Testis (tissue), 3 donors: Measurements from ENCODE around the gene GTF2H2. TPM values are rescaled to one million over a fixed set of nuclear protein-coding genes. Genes with fewer than 3 reads are reported as not detected.
"Not testable (repeated sequence)": the region's sequence is repeated elsewhere in the genome, so short reads cannot be mapped to it uniquely, and the experiment has no call there.

ENCODE experiments used
- DNase-seq: peaks from one replicate; pipeline ENCODE4 v3.0.0-alpha.2; 2019
- H3K27ac ChIP-seq, 2 donors: fragments of 200-600 bp; sonication (generic); one replicate each; pipeline ENCODE4 v1.5.1; 2019
- H3K27me3 ChIP-seq: fragments of 200-600 bp; sonication (generic); one replicate; pipeline ENCODE4 v1.5.1; 2019
- H3K36me3 ChIP-seq: fragments of 200-600 bp; sonication (generic); one replicate; pipeline ENCODE4 v1.5.1; 2017; ENCODE audit warnings: low read depth; ENCODE audit errors: missing control alignments
- H3K4me1 ChIP-seq: fragments of 200-600 bp; sonication (generic); one replicate; pipeline ENCODE4 v1.5.1; 2019
- H3K4me3 ChIP-seq, 2 donors: fragments of 200-600 bp; sonication (generic); one replicate each; pipeline ENCODE4 v1.5.1; 2017 to 2019
- H3K9me3 ChIP-seq: fragments of 200-600 bp; sonication (generic); one replicate; pipeline ENCODE4 v1.5.1; 2017
- POLR2A ChIP-seq: fragments of 450-650 bp; IDR thresholded peaks from one replicate; pipeline ENCODE4 v1.6.1; 2017; ENCODE audit warnings: antibody characterized with exemption, mild to moderate bottlenecking, moderate library complexity
- WGBS, 2 donors: methylation state at CpG; one replicate each; pipeline ENCODE4 v1.1.5; 2018; 5-methylcytosine and 5-hydroxymethylcytosine counted together
- intact Hi-C: fragments of 100-400 bp; cut with DNase I; formaldehyde crosslinking; loops from one replicate; pipeline ENCODE4 v1.15.1; 2023; ENCODE audit warnings: low total_unique reads
- polyA plus RNA-seq: library from polyadenylated mRNA; stranded (reverse); fragments of 350-450 nt; fragmentation: Illumina TruSeq; extraction: RNeasy Lipid Tissue Mini Kit (QIAGEN cat#74804); gene quantifications from one replicate; pipeline ENCODE4 v1.2.3, GENCODE V29; 2014; ENCODE audit warnings: low read depth, low replicate concordance; ENCODE audit not compliant: insufficient read depth
- total RNA-seq, 2 donors: library from RNA; depleted of rRNA; stranded (reverse); fragments of >200 nt; gene quantifications; one replicate each; pipeline ENCODE4 v1.2.3, GENCODE V29; 2016
- TF ChIP-seq, protein P1 (sequence below), 3 experiments: fragments of 450-650 bp in 2 of 3; fragments of 200-600 bp in 1 of 3; sonication (generic) in 1 of 3; IDR thresholded peaks; one replicate each; pipeline ENCODE4 v1.5.1; 2016 to 2019; ENCODE audit warnings: antibody characterized with exemption in 3 of 3, mild to moderate bottlenecking in 2 of 3, moderate library complexity in 1 of 3

GTF2H2 gene
- total and polyA plus RNA-seq, 3 donors from 2014 or later: 14.2 to 53.6 (median 19.8) TPM

GRCh38 chr5:71014176-71014575, 53.3 kb downstream of the GTF2H2 start:
- TF ChIP-seq, protein P1, sequence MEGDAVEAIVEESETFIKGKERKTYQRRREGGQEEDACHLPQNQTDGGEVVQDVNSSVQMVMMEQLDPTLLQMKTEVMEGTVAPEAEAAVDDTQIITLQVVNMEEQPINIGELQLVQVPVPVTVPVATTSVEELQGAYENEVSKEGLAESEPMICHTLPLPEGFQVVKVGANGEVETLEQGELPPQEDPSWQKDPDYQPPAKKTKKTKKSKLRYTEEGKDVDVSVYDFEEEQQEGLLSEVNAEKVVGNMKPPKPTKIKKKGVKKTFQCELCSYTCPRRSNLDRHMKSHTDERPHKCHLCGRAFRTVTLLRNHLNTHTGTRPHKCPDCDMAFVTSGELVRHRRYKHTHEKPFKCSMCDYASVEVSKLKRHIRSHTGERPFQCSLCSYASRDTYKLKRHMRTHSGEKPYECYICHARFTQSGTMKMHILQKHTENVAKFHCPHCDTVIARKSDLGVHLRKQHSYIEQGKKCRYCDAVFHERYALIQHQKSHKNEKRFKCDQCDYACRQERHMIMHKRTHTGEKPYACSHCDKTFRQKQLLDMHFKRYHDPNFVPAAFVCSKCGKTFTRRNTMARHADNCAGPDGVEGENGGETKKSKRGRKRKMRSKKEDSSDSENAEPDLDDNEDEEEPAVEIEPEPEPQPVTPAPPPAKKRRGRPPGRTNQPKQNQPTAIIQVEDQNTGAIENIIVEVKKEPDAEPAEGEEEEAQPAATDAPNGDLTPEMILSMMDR (IDR thresholded peaks at IDR 0.05): no peak
- TF ChIP-seq POLR2A: no peak
- Histone ChIP-seq H3K4me1 (no peaks in the 10 kb centered on the region), H3K27ac (no peak overlapping the region), H3K36me3 (no peaks in the 10 kb centered on the region), H3K4me3 (no peak overlapping the region), H3K9me3 (no peaks in the 10 kb centered on the region), H3K27me3 (no peaks in the 10 kb centered on the region)
- no peak for DNase-seq
- WGBS, 2 donors: 76 to 87% methylated on average over 8 of the region's 8 CpGs
- intact Hi-C loops: no loop called here

DNA sequence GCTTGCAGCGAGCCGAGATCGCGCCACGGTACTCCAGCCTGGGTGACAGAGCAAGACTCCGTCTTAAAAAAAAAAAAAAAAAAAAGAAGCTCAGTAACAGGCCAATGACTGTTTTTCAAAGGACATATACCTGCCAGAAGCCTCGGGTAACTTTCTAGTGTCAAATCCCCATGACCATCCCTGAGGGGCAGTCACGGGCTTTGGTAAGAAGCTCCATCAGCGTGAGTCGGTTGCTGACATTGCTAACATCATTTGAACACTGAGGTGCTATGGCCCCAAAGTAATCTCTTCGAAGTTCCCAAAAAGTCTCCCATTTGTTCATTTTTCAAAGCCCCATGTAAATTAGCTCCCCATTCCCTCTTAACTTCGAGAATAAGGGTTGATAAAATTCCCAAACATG, 53.9 kb downstream of the GTF2H2 start:
- Histone ChIP-seq H3K9me3 (no peaks in the 10 kb centered on the region), H3K27me3 (no peaks in the 10 kb centered on the region), H3K4me3 (no peak overlapping the region), H3K4me1 (no peaks in the 10 kb centered on the region), H3K27ac (no peak overlapping the region), H3K36me3 (no peaks in the 10 kb centered on the region)
- 58 to 75% methylated on average over 12 of the region's 12 CpGs for WGBS, 2 donors
- no peak for DNase-seq
- intact Hi-C loops: no loop called here
- TF ChIP-seq, protein P1 (IDR thresholded peaks at IDR 0.05): no peak
- TF ChIP-seq POLR2A: no peak

GRCh38 chr5:71011194-71011792, 56.2 kb downstream of the GTF2H2 start:
- H3K4me1 ChIP-seq: no peaks in the 10 kb centered on the region
- no peaks in the 10 kb centered on the region for H3K9me3 ChIP-seq
- intact Hi-C loops: no loop called here
- H3K27me3 ChIP-seq: no peaks in the 10 kb centered on the region
- no peak for TF ChIP-seq POLR2A
- TF ChIP-seq, protein P1 (IDR thresholded peaks at IDR 0.05): no peak
- no peak overlapping the region for H3K27ac ChIP-seq
- 87 to 90% methylated on average over 8 of the region's 8 CpGs for WGBS, 2 donors
- no peak for DNase-seq
- H3K4me3 ChIP-seq: no peak overlapping the region
- no peaks in the 10 kb centered on the region for H3K36me3 ChIP-seq

- H3K27ac ChIP-seq, H3K36me3 ChIP-seq, H3K9me3 ChIP-seq, H3K4me1 ChIP-seq, H3K4me3 ChIP-seq, DNase-seq, H3K27me3 ChIP-seq, intact Hi-C loops: not testable (repeated sequence)
- WGBS, 2 donors: 83% methylated on average over 2 of the region's 7 CpGs; no CpG with 5 or more reads in 1 of the 2 donors
Observed at GRCh38 chr5:71006983-71007382, 60.5 kb downstream of the GTF2H2 start.

Other genes starting within 250 kb of the GTF2H2 start
- 10 to 100 TPM in 1 of 2 donors, 1 to 10 TPM in 1; 9.6 to 21.3 TPM for gene SERF1A, start 167.0 kb downstream of the GTF2H2 start, total RNA-seq
- gene SERF1A, start 167.0 kb downstream of the GTF2H2 start, polyA plus RNA-seq: 4.0 TPM
- gene SMN1, start 142.6 kb downstream of the GTF2H2 start, total RNA-seq: 10 to 100 TPM; 39.1 to 56.1 TPM
- 61.0 TPM for gene SMN1, start 142.6 kb downstream of the GTF2H2 start, polyA plus RNA-seq
- gene NAIP, start 42.3 kb downstream of the GTF2H2 start, total RNA-seq: 10 to 100 TPM; 29.0 to 45.9 TPM
- 22.3 TPM for gene NAIP, start 42.3 kb downstream of the GTF2H2 start, polyA plus RNA-seq